ENCODE measurements around the gene CELF2. TPM values are rescaled to one million over a fixed set of nuclear protein-coding genes. Genes with fewer than 3 reads are reported as not detected.

The CELF2 gene
- total RNA-seq, 1 experiment from 2014 or later, result 28.7 TPM

GRCh38 chr10:11112718-11113117, 95.0 kb downstream of the CELF2 start:
- Histone ChIP-seq H2AFZ (ENCODE audit: low read length) (no peak overlapping the region), H3K9ac (ENCODE audit: extremely low read depth, insufficient read length, low read length) (no peak overlapping the region), H3K27ac (ENCODE audit: insufficient read length, low read depth, low read length) (no peak overlapping the region), H2AK5ac (ENCODE audit: insufficient read length, low read length) (no peak overlapping the region), H2BK5ac (ENCODE audit: insufficient read length, low read length) (no peak overlapping the region), H2BK12ac (ENCODE audit: insufficient read length, low read depth, low read length) (no peak overlapping the region), H3K79me2 (ENCODE audit: insufficient read depth, low read length) (0 out of 2 replicates have a peak, but pooled peaks cover 2% of the 10 kb centered on the region), H4K8ac (replicated peaks; ENCODE audit: insufficient read length, low read depth, low read length) (no peak overlapping the region), H3K18ac (ENCODE audit: insufficient read length, low read depth, low read length) (no peak overlapping the region), H3K14ac (ENCODE audit: insufficient read depth, low read length) (no peak overlapping the region), H4K5ac (ENCODE audit: insufficient read length, low read depth, low read length) (no peak overlapping the region), H3K79me1 (ENCODE audit: insufficient read depth, low read depth, low read length, poor library complexity, severe bottlenecking) (no peaks in the 10 kb centered on the region), H3K4me1 (ENCODE audit: insufficient read depth, low read length) (no peaks in the 10 kb centered on the region), H2BK20ac (ENCODE audit: low read depth, low read length, poor library complexity, severe bottlenecking) (no peak overlapping the region), H3K9me3 (ENCODE audit: control insufficient read depth, low read depth, low read length) (no peaks in the 10 kb centered on the region), H3K4ac (ENCODE audit: low read depth, low read length) (no peak overlapping the region), H2BK15ac (ENCODE audit: low read depth, low read length) (no peak overlapping the region), H3K23ac (ENCODE audit: insufficient read length, low read depth, low read length) (no peak overlapping the region), H4K20me1 (ENCODE audit: control insufficient read depth, insufficient read depth, insufficient read length) (no peaks in the 10 kb centered on the region), H3K4me2 (ENCODE audit: insufficient read depth, insufficient read length, low read length) (no peak overlapping the region), H3T11ph (ENCODE audit: low read length) (no peak overlapping the region), H3K56ac (ENCODE audit: insufficient read length, low read depth, low read length) (no peak overlapping the region), H2BK120ac (ENCODE audit: low read depth, low read length, poor library complexity, severe bottlenecking) (no peak overlapping the region), H3K27me3 (ENCODE audit: insufficient read depth, low read length) (no peaks in the 10 kb centered on the region), H4K91ac (ENCODE audit: insufficient read length, low read depth, low read length) (no peak overlapping the region), H3K23me2 (ENCODE audit: insufficient read length, low read depth, low read length, poor library complexity, severe bottlenecking) (no peaks in the 10 kb centered on the region)
- Mint-ChIP-seq H3K9me3 (peaks cover 8 to 9% of the 10 kb centered on the region in 2 experiments; a peak in 4 of 5 replicates), H3K27ac (no peak overlapping the region), H3K4me1 (peaks cover 18 to 22% of the 10 kb centered on the region in 2 experiments), H3K36me3 (ENCODE audit: insufficient read depth in 1 of 3, low read depth in 3 of 3) (peaks cover 3 to 19% (median 7%) of the 10 kb centered on the region in 3 experiments; a peak in 5 of 7 replicates), H3K27me3 (ENCODE audit: low read depth) (no peaks in the 10 kb centered on the region), H3K4me3 (no peak overlapping the region)
- no peak for TF ChIP-seq CTCF (conservative IDR thresholded peaks at IDR 0.05)
- no CpG with 5 or more reads among the region's 11 CpGs for WGBS (ENCODE audit: extremely low coverage, insufficient read length, low lambda C conversion rate)
- no peak for DNase-seq
